Kidney (tissue), 14 donors: Measurements from ENCODE around the gene PTPRF. TPM values are rescaled to one million over a fixed set of nuclear protein-coding genes. Genes with fewer than 3 reads are reported as not detected.

ENCODE experiments used
- DNase-seq, 5 donors: peaks; one replicate each; pipeline ENCODE4 v3.0.0-alpha.2; 2013 to 2020
- FAIRE-seq: peaks from 2 replicates; lab custom pipeline; 2012; peaks lifted over from hg19 to GRCh38; lab: Jason Lieb, UNC
- H3K27ac ChIP-seq, 2 donors: one replicate each; pipeline ENCODE4 v1.7.0; 2013; ENCODE audit warnings: low read depth in 2 of 2, low read length in 2 of 2, inconsistent platforms in 1 of 2
- H3K27me3 ChIP-seq: one replicate; pipeline ENCODE4 v1.7.1; 2013; ENCODE audit warnings: low read length, inconsistent platforms; ENCODE audit not compliant: control insufficient read depth, insufficient read depth
- H3K36me3 ChIP-seq, 3 donors: one replicate each; pipeline versions ENCODE4 v1.7.0 to v1.7.1; 2013; ENCODE audit warnings: low read length in 3 of 3, control low read depth in 1 of 3, inconsistent platforms in 1 of 3; ENCODE audit not compliant: insufficient read depth in 3 of 3, control insufficient read depth in 2 of 3
- H3K4me1 ChIP-seq, 3 donors: one replicate each; pipeline versions ENCODE4 v1.7.0 to v1.7.1; 2013; ENCODE audit warnings: low read length in 3 of 3, inconsistent platforms in 1 of 3, low read depth in 1 of 3; ENCODE audit not compliant: control insufficient read depth in 2 of 3, insufficient read depth in 2 of 3
- H3K4me3 ChIP-seq, 3 donors: one replicate each; pipeline versions ENCODE4 v1.7.0 to v1.8.1; 2013; ENCODE audit warnings: low read length in 3 of 3, control low read depth in 1 of 3, inconsistent platforms in 1 of 3
- H3K9ac ChIP-seq, 3 donors: one replicate each; pipeline versions ENCODE4 v1.7.0 to v1.7.1; 2013; ENCODE audit warnings: low read length in 3 of 3, control low read depth in 1 of 3, inconsistent platforms in 1 of 3
- H3K9me3 ChIP-seq, 3 donors: one replicate each; pipeline versions ENCODE4 v1.7.0 to v1.7.1; 2013; ENCODE audit warnings: low read length in 3 of 3, control low read depth in 1 of 3, inconsistent platforms in 1 of 3; ENCODE audit not compliant: control insufficient read depth in 2 of 3, insufficient read depth in 1 of 3
- intact Hi-C: fragments of 100-400 bp; cut with DNase I; formaldehyde crosslinking; loops from one replicate; pipeline ENCODE4 v1.11.1; 2022
- polyA plus RNA-seq: library from polyadenylated mRNA; stranded (reverse); fragments of 350-450 nt; fragmentation: Illumina TruSeq; extraction: RNeasy Lipid Tissue Mini Kit (QIAGEN cat#74804); gene quantifications from one replicate; pipeline ENCODE4 v1.2.3, GENCODE V29; 2014; ENCODE audit warnings: low read depth, low replicate concordance; ENCODE audit not compliant: insufficient read depth
- total RNA-seq: library from RNA; stranded (reverse); fragmentation: NEBNext Ultra II Directional; extraction: Animal tissue kit (Norgen Biotek cat#: 25700); gene quantifications from one replicate; pipeline ENCODE4 v1.2.1, GENCODE V29; 2021
- TF ChIP-seq, protein P1 (sequence below): IDR thresholded peaks from 3 replicates; pipeline ENCODE4 v1.5.1; 2012; ENCODE audit warnings: mild to moderate bottlenecking, moderate library complexity, borderline replicate concordance; ENCODE audit not compliant: insufficient read depth; ENCODE audit errors: extremely low read depth
- donor health status: control.
- donor health status: control.
- donor health status: control.
- donor health status: control.
- donor health status: control.
- donor health status: DM: yes; HTN: yes; CAD: no.
- donor health status: Normal renal cell carcinoma (clear cell type).

Gene PTPRF
- total and polyA plus RNA-seq, 2 donors from 2014 or later: 39.5 to 197 TPM

DNA sequence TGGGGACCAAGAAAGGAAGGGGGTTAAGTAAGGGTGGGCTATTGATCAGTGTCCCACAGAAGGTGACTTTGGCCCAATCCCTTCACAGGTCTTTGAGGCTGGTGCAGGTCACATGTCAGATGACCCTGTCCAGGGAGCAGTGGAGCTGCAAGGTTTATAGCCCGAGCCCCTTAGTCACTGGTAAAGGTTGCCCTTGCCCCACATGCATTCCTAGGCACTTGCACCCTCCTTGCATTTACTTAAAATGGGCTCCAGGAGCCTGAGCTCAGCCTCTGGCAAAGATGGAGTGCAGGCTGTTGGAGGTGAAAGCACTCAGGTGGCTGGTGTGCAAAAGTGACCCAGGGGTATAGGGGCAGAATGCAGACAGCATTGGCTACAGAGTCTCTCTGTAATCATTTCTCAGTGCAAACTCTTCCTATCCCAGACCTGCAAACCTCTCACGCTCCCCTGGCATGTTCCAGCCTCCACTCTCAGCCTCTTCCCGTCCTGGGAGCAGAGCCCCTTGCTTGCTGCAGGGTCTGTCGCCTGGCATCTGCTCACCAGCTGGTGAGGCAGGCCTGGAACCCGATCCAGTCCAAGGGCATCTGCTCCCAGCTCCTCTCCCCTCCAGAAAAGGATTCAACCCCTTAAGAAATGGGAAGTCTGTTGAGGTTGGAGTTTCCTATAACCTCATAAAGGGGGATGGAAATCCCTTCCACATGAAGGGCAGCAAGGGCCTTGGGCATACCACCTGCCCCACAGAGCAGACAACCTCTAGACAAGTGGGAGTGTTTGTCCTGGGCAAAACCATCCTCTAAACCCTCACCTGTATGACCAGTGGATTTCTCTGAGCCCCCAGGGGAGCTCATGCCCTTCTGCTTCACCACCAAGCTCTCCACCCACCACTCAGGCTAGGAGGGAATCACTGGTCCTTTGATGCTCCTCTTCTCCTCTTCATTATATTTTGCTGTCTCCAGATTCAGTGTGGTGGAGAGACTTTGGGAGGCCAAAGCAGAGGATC is 23.1 kb upstream of the PTPRF start:
- Histone ChIP-seq H3K27me3 (no peaks in the 10 kb centered on the region), H3K9me3 (peaks cover 0 to 4% (median 0%) of the 10 kb centered on the region in 3 donors), H3K36me3 (no peaks in the 10 kb centered on the region), H3K27ac (no peak overlapping the region), H3K4me3 (no peak overlapping the region), H3K9ac (no peak overlapping the region), H3K4me1 (no peaks in the 10 kb centered on the region)
- intact Hi-C loops: no loop called here
- TF ChIP-seq, protein P1, sequence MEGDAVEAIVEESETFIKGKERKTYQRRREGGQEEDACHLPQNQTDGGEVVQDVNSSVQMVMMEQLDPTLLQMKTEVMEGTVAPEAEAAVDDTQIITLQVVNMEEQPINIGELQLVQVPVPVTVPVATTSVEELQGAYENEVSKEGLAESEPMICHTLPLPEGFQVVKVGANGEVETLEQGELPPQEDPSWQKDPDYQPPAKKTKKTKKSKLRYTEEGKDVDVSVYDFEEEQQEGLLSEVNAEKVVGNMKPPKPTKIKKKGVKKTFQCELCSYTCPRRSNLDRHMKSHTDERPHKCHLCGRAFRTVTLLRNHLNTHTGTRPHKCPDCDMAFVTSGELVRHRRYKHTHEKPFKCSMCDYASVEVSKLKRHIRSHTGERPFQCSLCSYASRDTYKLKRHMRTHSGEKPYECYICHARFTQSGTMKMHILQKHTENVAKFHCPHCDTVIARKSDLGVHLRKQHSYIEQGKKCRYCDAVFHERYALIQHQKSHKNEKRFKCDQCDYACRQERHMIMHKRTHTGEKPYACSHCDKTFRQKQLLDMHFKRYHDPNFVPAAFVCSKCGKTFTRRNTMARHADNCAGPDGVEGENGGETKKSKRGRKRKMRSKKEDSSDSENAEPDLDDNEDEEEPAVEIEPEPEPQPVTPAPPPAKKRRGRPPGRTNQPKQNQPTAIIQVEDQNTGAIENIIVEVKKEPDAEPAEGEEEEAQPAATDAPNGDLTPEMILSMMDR: no peak
- DNase-seq: no peak
- FAIRE-seq: no peak

DNA sequence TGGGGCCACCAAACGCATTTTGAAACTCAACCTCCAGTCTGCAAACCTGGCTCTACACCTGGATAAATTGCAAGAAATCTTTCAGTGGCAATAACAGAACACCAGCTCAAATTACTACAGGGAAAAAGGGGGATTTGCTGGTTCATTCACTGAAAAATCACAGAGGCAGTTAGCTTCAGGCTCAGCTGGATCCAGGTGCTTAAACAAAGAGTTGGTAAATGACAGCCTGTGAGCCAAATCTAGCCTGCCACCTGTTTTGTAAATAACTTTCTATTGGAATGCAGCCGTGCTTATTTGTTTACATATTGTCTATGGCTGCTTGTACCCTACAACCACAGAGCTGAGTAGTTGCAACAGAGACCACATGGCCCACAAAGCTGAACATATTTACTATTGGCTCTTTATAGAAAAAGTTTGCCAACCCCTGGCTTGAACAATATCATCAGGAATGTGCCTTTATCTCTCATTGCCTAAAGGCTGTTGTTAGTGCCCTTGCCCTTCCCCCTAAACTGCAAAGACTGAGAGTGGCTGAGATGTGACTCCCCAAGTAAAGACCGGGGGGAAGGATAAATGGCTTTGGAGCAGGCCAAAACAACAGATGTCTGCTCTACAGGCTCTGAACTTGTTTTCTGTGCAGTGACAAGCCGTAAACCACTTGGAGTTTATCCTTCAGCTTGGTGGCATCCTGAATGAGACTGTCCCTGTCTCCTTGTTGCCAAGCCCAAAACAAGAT is 21.5 kb upstream of the PTPRF start:
- Histone ChIP-seq H3K27me3 (no peaks in the 10 kb centered on the region), H3K9me3 (peaks cover 0 to 4% (median 0%) of the 10 kb centered on the region in 3 donors), H3K36me3 (no peaks in the 10 kb centered on the region), H3K4me1 (no peaks in the 10 kb centered on the region), H3K4me3 (no peak overlapping the region), H3K27ac (no peak overlapping the region), H3K9ac (no peak overlapping the region)
- TF ChIP-seq, protein P1: no peak
- DNase-seq: no peak
- no peak for FAIRE-seq
- intact Hi-C loops: no loop called here

DNA sequence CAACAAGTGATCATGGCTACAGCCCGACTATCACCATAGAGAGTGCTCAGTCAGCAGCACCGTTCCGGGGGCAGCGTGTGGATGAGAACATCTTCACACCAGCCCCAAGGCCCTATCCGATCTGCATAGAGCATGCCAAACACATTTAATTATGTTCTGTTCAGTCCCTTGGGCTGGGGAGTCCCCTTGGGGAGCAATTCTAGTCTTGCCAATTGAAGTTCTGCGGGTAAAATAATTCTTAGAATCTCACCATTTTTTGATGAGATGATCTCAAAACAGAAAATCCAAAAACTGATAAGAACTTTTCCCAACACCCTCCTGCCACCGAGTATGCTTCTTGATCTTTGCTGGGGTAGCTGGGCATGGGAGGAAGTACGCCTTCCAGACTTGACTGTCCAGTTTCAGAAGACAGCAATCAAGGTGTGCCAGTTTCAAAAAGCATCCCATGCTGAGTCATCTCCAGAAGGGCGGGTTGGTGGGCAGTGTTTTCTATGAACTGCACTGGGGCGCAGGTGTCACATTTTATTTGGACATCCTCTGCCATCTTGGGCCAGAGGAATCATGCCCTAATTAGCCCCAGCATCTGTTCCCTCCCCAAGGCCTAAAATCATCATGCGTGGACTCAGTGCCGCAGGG is 20.8 kb upstream of the PTPRF start:
- no peak for FAIRE-seq
- Histone ChIP-seq H3K4me3 (no peak overlapping the region), H3K27ac (no peak overlapping the region), H3K27me3 (no peaks in the 10 kb centered on the region), H3K36me3 (no peaks in the 10 kb centered on the region), H3K4me1 (no peaks in the 10 kb centered on the region), H3K9ac (no peak overlapping the region), H3K9me3 (peaks cover 0 to 4% (median 0%) of the 10 kb centered on the region in 3 donors)
- intact Hi-C loops: no loop called here
- TF ChIP-seq, protein P1: no peak
- no peak for DNase-seq
